Mammary epithelial cell (primary cell): Measurements from ENCODE around the gene DDX4.

Experiments
- CTCF ChIP-seq, 2 donors: IDR thresholded peaks in 1 of 2; conservative IDR thresholded peaks in 1 of 2; 2 replicates each; pipeline ENCODE4 v1.5.1; 2011 to 2012; ENCODE audit warnings: inconsistent platforms in 2 of 2, low read length in 2 of 2, mild to moderate bottlenecking in 2 of 2, control low read depth in 1 of 2, low read depth in 1 of 2; ENCODE audit not compliant: insufficient read depth in 1 of 2; ENCODE audit errors: extremely low read depth in 1 of 2
- EZH2 ChIP-seq: IDR thresholded peaks from 2 replicates; pipeline ENCODE4 v1.6.1; 2012; ENCODE audit warnings: low read length, inconsistent platforms, borderline replicate concordance

GRCh38 chr5:55749387-55749786 lies 11.5 kb downstream of the DDX4 start:
- TF ChIP-seq CTCF (conservative IDR thresholded peaks at IDR 0.05 in 1 of 2, IDR thresholded peaks at IDR 0.05 in 1 of 2; ENCODE audit: extremely low read depth in 1 of 2, insufficient read depth in 1 of 2, low read depth in 1 of 2, low read length in 2 of 2) (no peak), EZH2 (no peak)
